ENCODE measurements around the gene MUC4.

DNA sequence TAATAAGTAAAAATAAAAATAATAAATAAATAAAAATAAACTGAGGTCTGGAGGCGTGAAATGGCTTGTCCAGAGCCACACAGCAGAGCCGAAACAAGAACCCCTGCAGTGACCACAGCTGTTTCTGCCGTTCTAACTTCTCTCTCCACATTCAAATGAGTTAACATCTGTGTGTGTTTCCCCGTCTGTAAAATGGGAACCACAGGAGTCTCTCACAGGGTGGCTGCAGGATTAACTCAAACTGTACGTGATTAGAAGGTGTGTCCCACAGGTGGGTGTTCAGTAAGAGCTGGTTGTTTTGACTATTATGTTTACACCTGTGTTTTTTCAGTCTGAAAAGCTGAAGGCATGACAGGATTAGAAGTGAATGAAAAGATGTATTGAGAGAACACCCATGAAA lies 27.0 kb upstream of the MUC4 start:
- no peak for TF ChIP-seq POLR2A (IDR thresholded peaks at IDR 0.05; ENCODE audit: low read depth, low read length)
- no peak for TF ChIP-seq MXI1 (IDR thresholded peaks at IDR 0.05; ENCODE audit: borderline replicate concordance, low read depth, low read length)
- no peak for TF ChIP-seq MAZ (IDR thresholded peaks at IDR 0.05; ENCODE audit: borderline replicate concordance, low read depth, low read length)
- no peak for TF ChIP-seq SMC3 (IDR thresholded peaks at IDR 0.05; ENCODE audit: low read depth, low read length)
- no peak for TF ChIP-seq CTCF (conservative IDR thresholded peaks at IDR 0.05; ENCODE audit: low read depth, low read length)
- TF ChIP-seq RFX5 (IDR thresholded peaks at IDR 0.05; ENCODE audit: low read depth, low read length) = no peak
- no peak for TF ChIP-seq BHLHE40 (IDR thresholded peaks at IDR 0.05; ENCODE audit: low read depth, low read length)
- no peak for TF ChIP-seq RAD21 (IDR thresholded peaks at IDR 0.05; ENCODE audit: low read length)
- TF ChIP-seq RCOR1 (IDR thresholded peaks at IDR 0.05; ENCODE audit: insufficient replicate concordance, low read length) = no peak
- no peak for TF ChIP-seq MAFK (IDR thresholded peaks at IDR 0.05; ENCODE audit: low read depth, low read length)
- no peak for TF ChIP-seq CHD1 (IDR thresholded peaks at IDR 0.05; ENCODE audit: low read depth, low read length)
- no peak for TF ChIP-seq NFE2L2 (IDR thresholded peaks at IDR 0.05; ENCODE audit: low read depth, low read length)

All from IMR-90 (cell line).